Right forelimb (tissue), 1 donor: ENCODE data around the gene RSAD2.

Source experiments
- DNase-seq: peaks from one replicate; pipeline ENCODE4 v3.0.0-alpha.2; 2018

The RSAD2 gene

GRCh38 chr2:6908291-6908690, 30.7 kb downstream of the RSAD2 start:
- DNase-seq = no peak

- no peak for DNase-seq
Measured at GRCh38 chr2:6909431-6910385, 32.1 kb downstream of the RSAD2 start.

GRCh38 chr2:6911721-6912120, 34.1 kb downstream of the RSAD2 start:
- no peak for DNase-seq

- no peak for DNase-seq
Measured at GRCh38 chr2:6913415-6914157, 36.0 kb downstream of the RSAD2 start.

GRCh38 chr2:6914828-6915227, 37.3 kb downstream of the RSAD2 start:
- DNase-seq = no peak

- DNase-seq = no peak
Measured at GRCh38 chr2:6915399-6915798, 37.8 kb downstream of the RSAD2 start.

- DNase-seq = no peak
Measured at GRCh38 chr2:6916224-6916623, 38.6 kb downstream of the RSAD2 start.

- DNase-seq = no peak
Measured at GRCh38 chr2:6916736-6917070, 39.1 kb downstream of the RSAD2 start.

- peak; percentile 87 for DNase-seq
Measured at GRCh38 chr2:6917071-6917760, 39.6 kb downstream of the RSAD2 start, which contains the start of gene RNF144A. Gene RNF144A (plus strand): TSS chr2:6917412. CDS start chr2:6996927, 79,515 bp downstream.

GRCh38 chr2:6917761-6918421, 40.3 kb downstream of the RSAD2 start:
- DNase-seq = no peak

- DNase-seq = no peak
Measured at GRCh38 chr2:6919901-6920742, 42.5 kb downstream of the RSAD2 start.

GRCh38 chr2:6920743-6921064, 43.1 kb downstream of the RSAD2 start:
- no peak for DNase-seq

- DNase-seq = no peak
Measured at GRCh38 chr2:6921321-6921922, 43.8 kb downstream of the RSAD2 start.

- no peak for DNase-seq
Measured at GRCh38 chr2:6922201-6922656, 44.7 kb downstream of the RSAD2 start.

- DNase-seq = no peak
Measured at GRCh38 chr2:6923319-6923718, 45.7 kb downstream of the RSAD2 start.

GRCh38 chr2:6924101-6924923, 46.7 kb downstream of the RSAD2 start:
- no peak for DNase-seq

- no peak for DNase-seq
Measured at GRCh38 chr2:6924924-6925409, 47.4 kb downstream of the RSAD2 start.

GRCh38 chr2:6926071-6926732, 48.6 kb downstream of the RSAD2 start:
- DNase-seq = no peak

GRCh38 chr2:6927186-6927585, 49.6 kb downstream of the RSAD2 start:
- no peak for DNase-seq

GRCh38 chr2:6927753-6928152, 50.2 kb downstream of the RSAD2 start:
- no peak for DNase-seq
